Ascending aorta (tissue), 2 donors: ENCODE results near the gene FADS3. TPM values are rescaled to one million over a fixed set of nuclear protein-coding genes. Genes with fewer than 3 reads are reported as not detected.
A peak's percentile ranks its signal among the peaks of the same experiment; 100 is the strongest.

Experiments used
- DNase-seq, 2 donors: peaks; one replicate each; pipeline ENCODE4 v3.0.0-alpha.2; 2019; ENCODE audit warnings: low spot score in 2 of 2
- H3K27ac ChIP-seq, 2 donors: fragments of 200-600 bp; sonication (generic); one replicate each; pipeline ENCODE4 v1.5.1; 2016 to 2017; ENCODE audit warnings: mild to moderate bottlenecking in 1 of 2
- H3K27me3 ChIP-seq: fragments of 200-600 bp; sonication (generic); one replicate; pipeline ENCODE4 v1.5.1; 2017
- H3K36me3 ChIP-seq, 2 donors: fragments of 200-600 bp; sonication (generic); one replicate each; pipeline ENCODE4 v1.5.1; 2016
- H3K4me1 ChIP-seq, 2 donors: fragments of 200-600 bp; sonication (generic); one replicate each; pipeline ENCODE4 v1.5.1; 2016 to 2017; ENCODE audit warnings: mild to moderate bottlenecking in 1 of 2
- H3K4me3 ChIP-seq, 2 donors: fragments of 200-600 bp; sonication (generic); one replicate each; pipeline ENCODE4 v1.5.1; 2016 to 2017; ENCODE audit warnings: mild to moderate bottlenecking in 1 of 2
- H3K9me3 ChIP-seq, 2 donors: fragments of 200-600 bp; sonication (generic); one replicate each; pipeline ENCODE4 v1.5.1; 2016
- CTCF ChIP-seq, 3 experiments: fragments of 200-600 bp in 2 of 3; fragments of 450-650 bp in 1 of 3; sonication (generic) in 2 of 3; IDR thresholded peaks; one replicate each; pipeline ENCODE4 v1.5.1; 2016 to 2019; ENCODE audit warnings: antibody characterized with exemption in 3 of 3, mild to moderate bottlenecking in 1 of 3, moderate library complexity in 1 of 3
- intact Hi-C: fragments of 100-400 bp; cut with DNase I; formaldehyde crosslinking; loops from one replicate; pipeline ENCODE4 v1.15.1; 2023
- total RNA-seq: library from RNA; depleted of rRNA; stranded (reverse); fragments of >200 nt; gene quantifications from one replicate; pipeline ENCODE4 v1.1.0, GENCODE V29; 2016

The FADS3 gene
- total RNA-seq, 1 donor from 2014 or later: 191 TPM

- TF ChIP-seq CTCF (IDR thresholded peaks at IDR 0.05): no peak
- H3K9me3 ChIP-seq: no peaks in the 10 kb centered on the region
- peaks cover 14 to 35% of the 10 kb centered on the region in 2 donors for H3K36me3 ChIP-seq
- intact Hi-C loops: no loop called here
- peak overlapping the region in 1 of 2 donors; percentile 11 for H3K27ac ChIP-seq
- no peak for DNase-seq
- no peaks in the 10 kb centered on the region for H3K27me3 ChIP-seq
- peaks cover 0 to 6% of the 10 kb centered on the region in 2 donors for H3K4me1 ChIP-seq
- no peak overlapping the region for H3K4me3 ChIP-seq
These were observed 17.5 kb upstream of the FADS3 start for GRCh38 chr11:61908730-61909316.

- H3K27ac ChIP-seq: peak overlapping the region in 1 of 2 donors; percentile 11
- H3K4me1 ChIP-seq: peaks cover 0 to 6% of the 10 kb centered on the region in 2 donors
- intact Hi-C loops: no loop called here
These were observed 16.8 kb upstream of the FADS3 start for GRCh38 chr11:61907871-61908729.

GRCh38 chr11:61907282-61907681 lies 15.9 kb upstream of the FADS3 start:
- H3K9me3 ChIP-seq: no peaks in the 10 kb centered on the region
- no peak for DNase-seq
- TF ChIP-seq CTCF (IDR thresholded peaks at IDR 0.05): no peak
- no peaks in the 10 kb centered on the region for H3K27me3 ChIP-seq
- no peak overlapping the region for H3K27ac ChIP-seq
- H3K36me3 ChIP-seq: peaks cover 14 to 37% of the 10 kb centered on the region in 2 donors
- intact Hi-C loops: no loop called here
- no peak overlapping the region for H3K4me3 ChIP-seq
- H3K4me1 ChIP-seq: peaks cover 0 to 6% of the 10 kb centered on the region in 2 donors

More at GRCh38 chr11:61907871-61908729, 16.8 kb upstream of the FADS3 start:
- Histone ChIP-seq H3K9me3 (no peaks in the 10 kb centered on the region), H3K36me3 (peaks cover 14 to 35% of the 10 kb centered on the region in 2 donors), H3K27me3 (no peaks in the 10 kb centered on the region), H3K4me3 (no peak overlapping the region)
- TF ChIP-seq CTCF (IDR thresholded peaks at IDR 0.05): no peak
- DNase-seq: no peak

- TF ChIP-seq CTCF (IDR thresholded peaks at IDR 0.05): no peak
- H3K27me3 ChIP-seq: no peaks in the 10 kb centered on the region
- H3K36me3 ChIP-seq: peaks cover 14 to 45% of the 10 kb centered on the region in 2 donors
- H3K4me1 ChIP-seq: peaks cover 0 to 6% of the 10 kb centered on the region in 2 donors
- no peak for DNase-seq
- H3K9me3 ChIP-seq: no peaks in the 10 kb centered on the region
- H3K4me3 ChIP-seq: no peak overlapping the region
- intact Hi-C loops: no loop called here
- no peak overlapping the region for H3K27ac ChIP-seq
These were observed 15.2 kb upstream of the FADS3 start for GRCh38 chr11:61906522-61906909.

GRCh38 chr11:61905801-61906521 lies 14.6 kb upstream of the FADS3 start:
- Histone ChIP-seq H3K36me3 (peaks cover 14 to 50% of the 10 kb centered on the region in 2 donors), H3K27ac (no peak overlapping the region), H3K27me3 (no peaks in the 10 kb centered on the region), H3K9me3 (no peaks in the 10 kb centered on the region), H3K4me1 (peaks cover 0 to 6% of the 10 kb centered on the region in 2 donors), H3K4me3 (no peak overlapping the region)
- intact Hi-C loops: no loop called here
- TF ChIP-seq CTCF (IDR thresholded peaks at IDR 0.05): no peak
- no peak for DNase-seq
